ENCODE measurements around the gene ECPAS.

ECPAS gene

DNA sequence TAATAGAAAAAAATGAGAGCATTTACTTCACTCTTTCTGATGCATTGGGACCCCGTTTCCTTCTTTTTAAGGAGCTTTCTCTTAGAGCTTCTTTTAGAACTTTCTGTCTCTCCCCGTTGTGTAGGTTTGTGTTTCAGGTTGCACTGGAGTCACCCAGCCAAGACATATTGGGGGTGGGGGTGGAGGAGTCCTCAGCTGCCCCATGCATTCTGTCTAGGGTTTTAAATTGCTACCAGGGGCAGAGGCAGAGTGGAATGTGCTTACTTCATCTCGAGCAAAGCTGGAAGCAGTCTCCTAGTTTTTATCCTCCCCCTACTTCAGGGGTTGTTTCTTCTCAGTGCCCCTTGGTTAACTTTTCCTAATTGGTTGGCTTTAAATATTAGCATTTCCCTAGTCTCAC, 163.6 kb downstream of the ECPAS start:
- no peak for ATAC-seq
- no peak for TF ChIP-seq GLIS3 (CRISPR knock-in tag; IDR thresholded peaks at IDR 0.05)
- TF ChIP-seq, protein P1, sequence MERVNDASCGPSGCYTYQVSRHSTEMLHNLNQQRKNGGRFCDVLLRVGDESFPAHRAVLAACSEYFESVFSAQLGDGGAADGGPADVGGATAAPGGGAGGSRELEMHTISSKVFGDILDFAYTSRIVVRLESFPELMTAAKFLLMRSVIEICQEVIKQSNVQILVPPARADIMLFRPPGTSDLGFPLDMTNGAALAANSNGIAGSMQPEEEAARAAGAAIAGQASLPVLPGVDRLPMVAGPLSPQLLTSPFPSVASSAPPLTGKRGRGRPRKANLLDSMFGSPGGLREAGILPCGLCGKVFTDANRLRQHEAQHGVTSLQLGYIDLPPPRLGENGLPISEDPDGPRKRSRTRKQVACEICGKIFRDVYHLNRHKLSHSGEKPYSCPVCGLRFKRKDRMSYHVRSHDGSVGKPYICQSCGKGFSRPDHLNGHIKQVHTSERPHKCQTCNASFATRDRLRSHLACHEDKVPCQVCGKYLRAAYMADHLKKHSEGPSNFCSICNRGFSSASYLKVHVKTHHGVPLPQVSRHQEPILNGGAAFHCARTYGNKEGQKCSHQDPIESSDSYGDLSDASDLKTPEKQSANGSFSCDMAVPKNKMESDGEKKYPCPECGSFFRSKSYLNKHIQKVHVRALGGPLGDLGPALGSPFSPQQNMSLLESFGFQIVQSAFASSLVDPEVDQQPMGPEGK (CRISPR knock-in tag; IDR thresholded peaks at IDR 0.05; ENCODE audit: borderline replicate concordance), result no peak
- TF ChIP-seq ZNF8 (CRISPR knock-in tag; IDR thresholded peaks at IDR 0.05), result no peak
- no peak for TF ChIP-seq ARNTL (CRISPR knock-in tag; IDR thresholded peaks at IDR 0.05; ENCODE audit: borderline replicate concordance, low read depth)
- no peak for TF ChIP-seq BACH2 (CRISPR knock-in tag; IDR thresholded peaks at IDR 0.05; ENCODE audit: borderline replicate concordance)
- no peak for TF ChIP-seq OSR1 (CRISPR knock-in tag; IDR thresholded peaks at IDR 0.05)
- TF ChIP-seq ZFP3 (CRISPR knock-in tag; IDR thresholded peaks at IDR 0.05), result no peak
- no peak for TF ChIP-seq PPARA (CRISPR knock-in tag; IDR thresholded peaks at IDR 0.05; ENCODE audit: borderline replicate concordance)
- TF ChIP-seq CSDC2 (CRISPR knock-in tag; IDR thresholded peaks at IDR 0.05), result no peak
- no peak for TF ChIP-seq ISL1 (CRISPR knock-in tag; IDR thresholded peaks at IDR 0.05)
- no peak for TF ChIP-seq ZFP30 (CRISPR knock-in tag; IDR thresholded peaks at IDR 0.05)
- no peak for TF ChIP-seq ESRRG (CRISPR knock-in tag; IDR thresholded peaks at IDR 0.05)
- no peak for TF ChIP-seq TOX (CRISPR knock-in tag; IDR thresholded peaks at IDR 0.05; ENCODE audit: borderline replicate concordance)
- no peak for TF ChIP-seq CSRNP3 (CRISPR knock-in tag; IDR thresholded peaks at IDR 0.05)
- TF ChIP-seq CREB5 (CRISPR knock-in tag; IDR thresholded peaks at IDR 0.05; ENCODE audit: low read depth), result no peak
- TF ChIP-seq ZC3H10 (CRISPR knock-in tag; IDR thresholded peaks at IDR 0.05), result no peak
- TF ChIP-seq ZNF70 (CRISPR knock-in tag; IDR thresholded peaks at IDR 0.05), result no peak
- TF ChIP-seq ZNF565 (CRISPR knock-in tag; conservative IDR thresholded peaks at IDR 0.05; ENCODE audit: low read depth), result no peak
- TF ChIP-seq TCF4 (CRISPR knock-in tag; IDR thresholded peaks at IDR 0.05; ENCODE audit: borderline replicate concordance), result no peak
- TF ChIP-seq, protein P2, sequence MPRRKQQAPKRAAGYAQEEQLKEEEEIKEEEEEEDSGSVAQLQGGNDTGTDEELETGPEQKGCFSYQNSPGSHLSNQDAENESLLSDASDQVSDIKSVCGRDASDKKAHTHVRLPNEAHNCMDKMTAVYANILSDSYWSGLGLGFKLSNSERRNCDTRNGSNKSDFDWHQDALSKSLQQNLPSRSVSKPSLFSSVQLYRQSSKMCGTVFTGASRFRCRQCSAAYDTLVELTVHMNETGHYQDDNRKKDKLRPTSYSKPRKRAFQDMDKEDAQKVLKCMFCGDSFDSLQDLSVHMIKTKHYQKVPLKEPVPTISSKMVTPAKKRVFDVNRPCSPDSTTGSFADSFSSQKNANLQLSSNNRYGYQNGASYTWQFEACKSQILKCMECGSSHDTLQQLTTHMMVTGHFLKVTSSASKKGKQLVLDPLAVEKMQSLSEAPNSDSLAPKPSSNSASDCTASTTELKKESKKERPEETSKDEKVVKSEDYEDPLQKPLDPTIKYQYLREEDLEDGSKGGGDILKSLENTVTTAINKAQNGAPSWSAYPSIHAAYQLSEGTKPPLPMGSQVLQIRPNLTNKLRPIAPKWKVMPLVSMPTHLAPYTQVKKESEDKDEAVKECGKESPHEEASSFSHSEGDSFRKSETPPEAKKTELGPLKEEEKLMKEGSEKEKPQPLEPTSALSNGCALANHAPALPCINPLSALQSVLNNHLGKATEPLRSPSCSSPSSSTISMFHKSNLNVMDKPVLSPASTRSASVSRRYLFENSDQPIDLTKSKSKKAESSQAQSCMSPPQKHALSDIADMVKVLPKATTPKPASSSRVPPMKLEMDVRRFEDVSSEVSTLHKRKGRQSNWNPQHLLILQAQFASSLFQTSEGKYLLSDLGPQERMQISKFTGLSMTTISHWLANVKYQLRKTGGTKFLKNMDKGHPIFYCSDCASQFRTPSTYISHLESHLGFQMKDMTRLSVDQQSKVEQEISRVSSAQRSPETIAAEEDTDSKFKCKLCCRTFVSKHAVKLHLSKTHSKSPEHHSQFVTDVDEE (CRISPR knock-in tag; IDR thresholded peaks at IDR 0.05), result no peak

- no peak for ATAC-seq
- TF ChIP-seq CSRNP3 (CRISPR knock-in tag; IDR thresholded peaks at IDR 0.05) (no peak), POU6F1 (CRISPR knock-in tag; IDR thresholded peaks at IDR 0.05; ENCODE audit: borderline replicate concordance, low read depth) (no peak), TOX (CRISPR knock-in tag; IDR thresholded peaks at IDR 0.05; ENCODE audit: borderline replicate concordance) (no peak), CSDC2 (CRISPR knock-in tag; IDR thresholded peaks at IDR 0.05) (no peak), ARNTL (CRISPR knock-in tag; IDR thresholded peaks at IDR 0.05; ENCODE audit: borderline replicate concordance, low read depth) (no peak), GLIS3 (CRISPR knock-in tag; IDR thresholded peaks at IDR 0.05) (no peak), RARB (CRISPR knock-in tag; IDR thresholded peaks at IDR 0.05) (no peak), ZNF8 (CRISPR knock-in tag; IDR thresholded peaks at IDR 0.05) (no peak), ZC3H10 (CRISPR knock-in tag; IDR thresholded peaks at IDR 0.05) (no peak)
- TF ChIP-seq, protein P1 (CRISPR knock-in tag; IDR thresholded peaks at IDR 0.05; ENCODE audit: borderline replicate concordance), result no peak
Observed at GRCh38 chr9:111316796-111317195, 167.4 kb downstream of the ECPAS start.
